HFF-Myc (cell line): ENCODE data around the gene DMD.

ENCODE experiments used
- DNase-seq: peaks from one replicate; pipeline ENCODE4 v3.0.0-alpha.2; 2011; ENCODE audit warnings: low read depth; ENCODE audit errors: extremely low read depth
- H3K4me3 ChIP-seq: replicated peaks from 2 replicates; pipeline ENCODE4 v1.5.1; 2011; ENCODE audit warnings: low read depth, mild to moderate bottlenecking, control low read depth, low read length
- CTCF ChIP-seq: IDR thresholded peaks from 2 replicates; pipeline ENCODE4 v1.5.1; 2012; ENCODE audit warnings: mild to moderate bottlenecking, low read depth, low read length, control low read depth; ENCODE audit errors: missing control alignments

Gene DMD

DNA sequence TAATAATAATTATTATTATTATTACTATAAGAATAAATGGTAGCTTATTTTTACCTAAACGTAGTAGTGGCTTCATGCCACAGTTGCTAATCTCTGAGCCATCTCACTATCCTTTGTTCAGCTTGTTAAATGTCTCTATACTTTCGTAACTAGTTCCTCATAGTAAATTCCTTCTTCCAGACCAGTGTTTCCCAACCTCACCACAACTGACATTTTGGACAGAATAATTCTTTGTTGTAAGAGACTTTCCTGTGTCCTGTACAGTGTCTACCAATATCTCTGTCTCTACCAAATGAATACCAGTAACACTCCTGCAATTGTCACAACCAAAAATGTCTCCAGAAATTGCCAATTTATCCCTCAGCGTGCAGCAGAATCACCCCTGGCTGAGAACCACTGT, 1040.9 kb downstream of the DMD start:
- no peak for DNase-seq
- no peak overlapping the region for H3K4me3 ChIP-seq
- TF ChIP-seq CTCF: no peak

- TF ChIP-seq CTCF: no peak
- no peak for DNase-seq
- H3K4me3 ChIP-seq: no peak overlapping the region
These were observed 1056.2 kb downstream of the DMD start for GRCh38 chrX:32155044-32155638.

DNA sequence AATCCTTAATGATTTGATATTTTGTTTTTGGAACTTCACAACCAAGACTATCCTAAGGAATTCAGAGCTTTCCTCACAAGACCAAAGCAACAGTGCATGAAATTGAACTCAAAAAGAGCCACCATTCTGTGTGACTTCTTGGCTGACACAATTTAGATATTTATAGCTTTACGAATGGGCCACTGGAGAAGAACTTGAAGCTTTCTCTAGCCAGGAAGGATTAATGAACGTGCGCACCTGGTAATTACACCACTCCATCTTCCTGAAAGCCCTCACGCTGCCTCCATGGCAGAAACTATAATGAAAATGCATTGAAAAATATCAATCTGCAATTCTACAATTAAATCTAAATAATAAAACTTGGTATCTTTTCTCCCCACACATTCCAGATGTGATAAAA, 1057.8 kb downstream of the DMD start:
- no peak for TF ChIP-seq CTCF
- DNase-seq: no peak
- H3K4me3 ChIP-seq: no peak overlapping the region

- no peak for DNase-seq
- no peak overlapping the region for H3K4me3 ChIP-seq
- TF ChIP-seq CTCF: no peak
These were observed 1061.2 kb downstream of the DMD start for GRCh38 chrX:32150141-32150540.

DNA sequence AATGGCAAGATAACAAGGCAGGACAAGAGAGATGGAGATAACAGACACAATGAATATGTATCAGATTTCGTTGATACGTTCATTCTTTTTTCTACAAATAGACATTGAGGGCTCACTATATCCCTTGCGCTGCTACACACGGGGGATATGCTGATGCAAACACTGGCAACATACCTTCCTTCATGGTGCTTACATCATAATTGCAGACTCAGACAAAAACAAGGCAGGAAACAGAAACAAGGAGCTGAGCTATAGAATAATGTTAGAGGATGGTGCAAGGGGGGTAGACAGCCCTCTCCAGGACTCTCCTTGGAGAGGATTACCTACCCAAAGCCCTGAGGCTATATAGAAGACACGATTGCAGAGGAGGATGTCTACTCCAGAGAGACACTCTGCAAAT, 1069.5 kb downstream of the DMD start:
- no peak overlapping the region for H3K4me3 ChIP-seq
- DNase-seq: no peak
- TF ChIP-seq CTCF: no peak

GRCh38 chrX:32139476-32139875, 1071.9 kb downstream of the DMD start:
- no peak for TF ChIP-seq CTCF
- H3K4me3 ChIP-seq: no peak overlapping the region
- DNase-seq: no peak

- no peak for TF ChIP-seq CTCF
- DNase-seq: no peak
These were observed 1073.8 kb downstream of the DMD start for GRCh38 chrX:32137525-32137924.

More at GRCh38 chrX:32137525-32137924, 1073.8 kb downstream of the DMD start:
- no peak overlapping the region for H3K4me3 ChIP-seq
